ENCODE results near the gene NUMA1. TPM values are rescaled to one million over a fixed set of nuclear protein-coding genes. Genes with fewer than 3 reads are reported as not detected.

Gene NUMA1
- total and polyA plus RNA-seq, 2 of the 13 experiments (the other 11 are each of a cell fraction or from before 2014, with no cell fraction given) = 57.3 to 60.2 TPM

DNA sequence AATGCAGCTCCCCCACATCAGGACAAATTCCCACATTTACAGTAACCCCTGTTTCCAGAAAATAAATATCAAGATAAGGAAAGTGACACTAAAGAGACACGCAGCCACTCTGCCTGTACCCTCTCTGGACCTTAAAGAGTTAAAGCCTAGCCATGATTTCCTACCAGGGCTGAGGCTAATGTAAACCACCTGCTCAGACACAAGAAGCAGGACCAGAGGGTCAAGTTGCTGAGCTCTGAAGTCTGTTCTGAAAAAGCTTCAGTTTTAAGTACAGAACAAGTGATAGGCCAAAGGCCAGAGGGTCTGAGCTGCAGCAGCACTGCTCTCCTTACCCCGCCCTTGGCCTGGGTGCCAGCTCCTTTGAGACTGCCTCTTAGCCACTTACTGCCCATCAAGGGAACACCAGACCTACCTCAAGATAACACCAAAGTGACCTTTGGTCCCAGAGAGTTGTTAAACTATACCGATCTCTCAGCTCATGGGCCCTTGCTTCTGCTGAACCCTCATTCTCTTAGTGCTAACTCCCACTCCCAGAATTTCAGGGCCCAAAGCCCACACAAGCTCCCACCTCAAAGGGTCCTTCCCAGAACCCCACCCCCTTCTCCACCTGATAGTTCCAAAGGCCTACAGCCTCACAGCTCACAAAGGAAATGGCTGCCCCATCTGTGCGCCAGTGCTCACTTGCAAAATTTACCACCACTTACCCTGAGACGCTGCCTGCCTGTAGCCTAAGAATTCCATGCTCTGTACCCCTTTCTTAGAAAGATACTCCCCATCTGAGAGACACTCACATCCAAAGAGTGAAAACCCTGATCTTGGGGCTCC, 41.1 kb downstream of the NUMA1 start:
- 0 out of 2 replicates have a peak, but pooled peaks have one; percentile 30 for TF ChIP-seq TGIF2 (CRISPR knock-in tag; IDR thresholded peaks at IDR 0.05)
- TF ChIP-seq HNF4A (CRISPR knock-in tag; IDR thresholded peaks at IDR 0.05) = peak; percentile 30
- 0 out of 2 replicates have a peak, but pooled peaks have one; percentile 25 for TF ChIP-seq ZFP37 (CRISPR knock-in tag; IDR thresholded peaks at IDR 0.05; ENCODE audit: borderline replicate concordance)
- TF ChIP-seq ZNF652 (CRISPR knock-in tag; IDR thresholded peaks at IDR 0.05; ENCODE audit: borderline replicate concordance, low read depth) = peak; percentile 82
- no peak for TF ChIP-seq NFE2 (CRISPR knock-in tag; IDR thresholded peaks at IDR 0.05)
- Histone ChIP-seq H3K27me3 (ENCODE audit: control insufficient read depth in 1 of 2, insufficient read depth in 2 of 2, low read length in 2 of 2) (no peaks in the 10 kb centered on the region; a peak in 1 of 5 replicates), H3K4me2 (ENCODE audit: low read depth, low read length) (peak overlapping the region; percentile 97), H3K4me1 (ENCODE audit: insufficient read depth, low read length) (peaks cover 54% of the 10 kb centered on the region), H3K36me3 (replicated peaks in 1 of 2; ENCODE audit: control insufficient read depth in 1 of 2, insufficient read depth in 2 of 2, low read length in 2 of 2) (peaks cover 4 to 10% of the 10 kb centered on the region in 2 experiments; a peak in 3 of 5 replicates), H3K4me3 (replicated peaks in 1 of 3; ENCODE audit: insufficient read depth in 1 of 3, low read depth in 2 of 3, low read length in 3 of 3) (peak overlapping the region; percentile 56 to 77 (median 62); a peak in 5 of 6 replicates), H3K79me2 (ENCODE audit: insufficient read depth, low read length) (peaks cover 62% of the 10 kb centered on the region), H2AFZ (ENCODE audit: low read length) (no peak overlapping the region), H3K9ac (ENCODE audit: insufficient read depth, low read depth, low read length) (peak overlapping the region; percentile 76; the same call in 1 of the 2 replicates), H4K20me1 (ENCODE audit: insufficient read depth, low read length) (no peaks in the 10 kb centered on the region), H3K9me3 (ENCODE audit: low read length) (no peaks in the 10 kb centered on the region), H3K27ac (ENCODE audit: extremely low read length, insufficient read depth, low read length) (peak overlapping the region; percentile 86)
- WGBS (ENCODE audit: low lambda C conversion rate) = 89% methylated on average over 3 of the region's 5 CpGs
- intact Hi-C loops (cut with micrococcal nuclease; ENCODE audit: unreplicated experiment) = no loop called here
- no peak for FAIRE-seq
- POLR2A ChIA-PET = interaction anchor here (0.9 to 4.1 kb wide), 10 partner anchors 10 to 73 kb away, joined by 3 to 37 read pairs (median 8); partner anchors contain the start of genes ANAPC15 and LRRC51
- ATAC-seq = no peak
- CTCF ChIA-PET (ENCODE audit: low intra/inter-chr PET ratio, low total read pairs) = no interaction called here
- no TSS peak for BruUV-seq (replicated peaks)
- in situ Hi-C loops (cut with HindIII; ENCODE audit: extremely low pct_ligation_motif_present, low pct_unique_long_range_greater_than_20kb) = no loop called here
- DNase-seq (ENCODE audit: low spot score) = no peak

GRCh38 chr11:72038491-72038890, 41.9 kb downstream of the NUMA1 start:
- DNase-seq (ENCODE audit: low spot score) (no peak), FAIRE-seq (no peak), ATAC-seq (no peak)
- ChIA-PET POLR2A (interaction anchor here (1.1 to 4.1 kb wide), 3 partner anchors 11 to 63 kb away, joined by 3 to 19 read pairs (median 9); no protein-coding TSS in a partner anchor), CTCF (ENCODE audit: low intra/inter-chr PET ratio, low total read pairs) (no interaction called here)
- Histone ChIP-seq H3K36me3 (replicated peaks in 1 of 2; ENCODE audit: control insufficient read depth in 1 of 2, insufficient read depth in 2 of 2, low read length in 2 of 2) (peaks cover 4 to 16% of the 10 kb centered on the region in 2 experiments; a peak in 3 of 5 replicates), H2AFZ (ENCODE audit: low read length) (no peak overlapping the region), H3K79me2 (ENCODE audit: insufficient read depth, low read length) (peaks cover 58% of the 10 kb centered on the region), H3K9me3 (ENCODE audit: low read length) (no peaks in the 10 kb centered on the region), H3K9ac (ENCODE audit: insufficient read depth, low read depth, low read length) (no peak overlapping the region), H3K4me1 (ENCODE audit: insufficient read depth, low read length) (peaks cover 48% of the 10 kb centered on the region), H4K20me1 (ENCODE audit: insufficient read depth, low read length) (no peaks in the 10 kb centered on the region), H3K27ac (ENCODE audit: extremely low read length, insufficient read depth, low read length) (no peak overlapping the region), H3K4me2 (ENCODE audit: low read depth, low read length) (no peak overlapping the region), H3K27me3 (ENCODE audit: control insufficient read depth in 1 of 2, insufficient read depth in 2 of 2, low read length in 2 of 2) (no peaks in the 10 kb centered on the region; a peak in 1 of 5 replicates), H3K4me3 (replicated peaks in 1 of 3; ENCODE audit: insufficient read depth in 1 of 3, low read depth in 2 of 3, low read length in 3 of 3) (no peak overlapping the region)
- intact Hi-C loops (cut with micrococcal nuclease; ENCODE audit: unreplicated experiment) (no loop called here), in situ Hi-C loops (cut with HindIII; ENCODE audit: extremely low pct_ligation_motif_present, low pct_unique_long_range_greater_than_20kb) (no loop called here)
- 87% methylated on average over 2 of the region's 2 CpGs for WGBS (ENCODE audit: low lambda C conversion rate)
- BruUV-seq (replicated peaks) = no TSS peak
- TF ChIP-seq, protein P1, sequence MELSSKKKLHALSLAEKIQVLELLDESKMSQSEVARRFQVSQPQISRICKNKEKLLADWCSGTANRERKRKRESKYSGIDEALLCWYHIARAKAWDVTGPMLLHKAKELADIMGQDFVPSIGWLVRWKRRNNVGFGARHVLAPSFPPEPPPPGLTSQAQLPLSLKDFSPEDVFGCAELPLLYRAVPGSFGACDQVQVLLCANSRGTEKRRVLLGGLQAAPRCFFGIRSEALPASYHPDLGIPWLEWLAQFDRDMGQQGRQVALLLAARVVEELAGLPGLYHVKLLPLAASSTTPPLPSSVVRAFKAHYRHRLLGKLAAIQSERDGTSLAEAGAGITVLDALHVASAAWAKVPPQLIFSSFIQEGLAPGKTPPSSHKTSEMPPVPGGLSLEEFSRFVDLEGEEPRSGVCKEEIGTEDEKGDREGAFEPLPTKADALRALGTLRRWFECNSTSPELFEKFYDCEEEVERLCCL (CRISPR knock-in tag; IDR thresholded peaks at IDR 0.05; ENCODE audit: borderline replicate concordance) = no peak
- TF ChIP-seq, protein P2, sequence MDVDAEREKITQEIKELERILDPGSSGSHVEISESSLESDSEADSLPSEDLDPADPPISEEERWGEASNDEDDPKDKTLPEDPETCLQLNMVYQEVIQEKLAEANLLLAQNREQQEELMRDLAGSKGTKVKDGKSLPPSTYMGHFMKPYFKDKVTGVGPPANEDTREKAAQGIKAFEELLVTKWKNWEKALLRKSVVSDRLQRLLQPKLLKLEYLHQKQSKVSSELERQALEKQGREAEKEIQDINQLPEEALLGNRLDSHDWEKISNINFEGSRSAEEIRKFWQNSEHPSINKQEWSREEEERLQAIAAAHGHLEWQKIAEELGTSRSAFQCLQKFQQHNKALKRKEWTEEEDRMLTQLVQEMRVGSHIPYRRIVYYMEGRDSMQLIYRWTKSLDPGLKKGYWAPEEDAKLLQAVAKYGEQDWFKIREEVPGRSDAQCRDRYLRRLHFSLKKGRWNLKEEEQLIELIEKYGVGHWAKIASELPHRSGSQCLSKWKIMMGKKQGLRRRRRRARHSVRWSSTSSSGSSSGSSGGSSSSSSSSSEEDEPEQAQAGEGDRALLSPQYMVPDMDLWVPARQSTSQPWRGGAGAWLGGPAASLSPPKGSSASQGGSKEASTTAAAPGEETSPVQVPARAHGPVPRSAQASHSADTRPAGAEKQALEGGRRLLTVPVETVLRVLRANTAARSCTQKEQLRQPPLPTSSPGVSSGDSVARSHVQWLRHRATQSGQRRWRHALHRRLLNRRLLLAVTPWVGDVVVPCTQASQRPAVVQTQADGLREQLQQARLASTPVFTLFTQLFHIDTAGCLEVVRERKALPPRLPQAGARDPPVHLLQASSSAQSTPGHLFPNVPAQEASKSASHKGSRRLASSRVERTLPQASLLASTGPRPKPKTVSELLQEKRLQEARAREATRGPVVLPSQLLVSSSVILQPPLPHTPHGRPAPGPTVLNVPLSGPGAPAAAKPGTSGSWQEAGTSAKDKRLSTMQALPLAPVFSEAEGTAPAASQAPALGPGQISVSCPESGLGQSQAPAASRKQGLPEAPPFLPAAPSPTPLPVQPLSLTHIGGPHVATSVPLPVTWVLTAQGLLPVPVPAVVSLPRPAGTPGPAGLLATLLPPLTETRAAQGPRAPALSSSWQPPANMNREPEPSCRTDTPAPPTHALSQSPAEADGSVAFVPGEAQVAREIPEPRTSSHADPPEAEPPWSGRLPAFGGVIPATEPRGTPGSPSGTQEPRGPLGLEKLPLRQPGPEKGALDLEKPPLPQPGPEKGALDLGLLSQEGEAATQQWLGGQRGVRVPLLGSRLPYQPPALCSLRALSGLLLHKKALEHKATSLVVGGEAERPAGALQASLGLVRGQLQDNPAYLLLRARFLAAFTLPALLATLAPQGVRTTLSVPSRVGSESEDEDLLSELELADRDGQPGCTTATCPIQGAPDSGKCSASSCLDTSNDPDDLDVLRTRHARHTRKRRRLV (CRISPR knock-in tag; IDR thresholded peaks at IDR 0.05) = no peak
